GM04504 (cell line): ENCODE results near the gene ZNF573.
A peak's percentile ranks its signal among the peaks of the same experiment; 100 is the strongest.
"Not testable (repeated sequence)": the region's sequence is repeated elsewhere in the genome, so short reads cannot be mapped to it uniquely, and the experiment has no call there.

Experiments
- DNase-seq: peaks from one replicate; pipeline ENCODE4 v3.0.0-alpha.2; 2012; ENCODE audit warnings: low read depth

The ZNF573 gene

DNA sequence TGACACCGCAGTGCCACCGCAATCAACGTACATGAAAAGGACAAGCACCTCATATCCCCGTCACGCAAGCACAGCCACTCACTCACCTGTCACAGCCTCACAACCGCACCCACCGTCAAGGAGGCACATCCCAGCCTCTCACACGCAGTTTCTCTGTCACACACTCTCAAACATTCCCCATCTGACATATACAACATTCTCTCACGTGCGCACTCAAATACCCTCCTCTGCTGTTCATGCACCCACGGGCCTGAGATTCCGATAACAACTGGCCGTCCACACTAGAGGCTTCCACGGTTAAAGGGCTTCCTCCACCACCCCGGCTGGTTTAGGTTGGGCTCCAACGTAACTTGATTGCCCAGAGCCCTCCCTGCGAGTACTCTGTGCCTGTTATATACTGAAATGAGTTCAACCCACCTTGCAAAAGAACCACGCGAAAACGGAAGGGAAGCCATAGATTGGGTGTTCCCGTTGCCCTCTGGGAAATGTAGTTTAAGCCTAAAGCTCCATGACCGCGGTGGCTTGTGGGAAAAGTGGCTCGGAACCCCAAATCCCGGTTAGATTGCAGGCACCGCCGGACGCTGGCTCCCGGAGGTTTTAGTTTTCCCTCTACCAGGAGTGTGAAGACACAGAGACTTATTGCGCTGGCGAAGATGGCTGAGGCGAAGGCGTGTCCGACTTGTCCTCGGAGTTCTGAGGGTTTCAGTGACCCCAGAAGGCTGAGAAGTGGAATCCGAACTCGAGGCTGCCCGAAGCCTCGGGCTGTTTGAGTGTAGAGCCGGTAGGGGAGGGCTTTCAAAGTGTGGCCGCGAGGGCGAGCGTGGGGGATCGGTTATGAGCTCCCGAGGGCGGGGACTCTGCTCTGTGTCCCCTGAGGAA lies at the start of gene ZNF573:
Gene ZNF573 (minus strand): TSS at position 460 of the 879 bp plus-strand sequence. CDS start 5,857 bp downstream, outside the sequence.
- peak; percentile 75 for DNase-seq

DNA sequence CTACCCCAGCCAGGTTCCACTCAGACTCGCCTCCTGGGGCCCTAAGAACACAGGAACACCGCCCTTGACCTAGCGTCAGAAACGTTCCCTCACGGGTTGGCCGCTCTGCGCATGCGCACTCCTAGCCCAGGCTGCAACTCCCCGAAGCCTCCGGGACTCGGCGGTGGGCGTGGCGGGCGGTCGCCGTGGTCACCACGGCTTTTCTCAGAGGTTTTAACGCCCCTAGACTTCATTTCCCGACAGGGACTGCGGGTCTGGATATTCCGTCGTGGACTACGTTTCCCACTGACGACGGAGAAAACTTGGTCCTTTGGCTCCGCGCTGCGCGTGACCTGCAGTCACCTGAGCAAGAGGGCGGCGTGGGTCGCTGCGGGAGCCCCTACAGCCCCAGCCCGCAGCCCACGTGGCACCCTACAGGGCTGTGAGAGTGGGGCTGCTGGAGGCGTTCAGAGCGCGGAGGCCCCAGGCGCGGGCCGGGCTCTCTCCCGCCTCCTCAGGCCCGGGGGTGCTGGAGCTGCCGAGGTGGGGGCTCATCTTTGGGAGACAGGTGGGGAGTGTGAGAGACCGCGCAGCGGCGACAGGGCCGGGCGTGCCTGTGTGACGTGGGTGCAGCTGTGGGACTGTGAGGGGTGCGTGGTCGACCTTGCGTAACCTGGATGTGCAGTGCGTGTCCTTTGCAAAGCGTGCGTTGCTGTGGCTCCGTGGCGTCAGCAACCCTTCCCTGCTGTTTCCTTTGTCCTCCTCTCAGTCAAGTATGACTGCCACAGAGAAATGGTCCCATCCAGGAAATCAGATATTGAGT lies 38.0 kb upstream of the ZNF573 start:
- DNase-seq = peak; percentile 14

DNA sequence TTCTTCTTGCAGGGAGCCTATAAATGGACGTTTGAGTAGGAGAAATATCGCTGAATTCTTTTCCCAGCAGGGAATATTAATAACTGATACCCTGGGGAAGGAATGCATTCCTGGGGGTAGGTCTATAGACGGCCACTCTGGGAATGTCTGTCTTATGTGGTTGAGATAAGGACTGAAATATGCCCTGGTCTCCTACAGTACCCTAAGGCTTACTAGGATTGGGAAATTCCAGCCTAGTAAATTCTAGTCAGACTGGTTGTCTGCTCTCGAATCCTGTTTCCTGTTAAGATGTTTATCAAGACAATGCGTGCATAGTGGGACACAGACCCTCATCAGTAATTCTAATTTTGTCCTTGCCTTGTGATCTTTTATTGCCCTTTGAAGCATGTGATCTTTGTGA lies 36.2 kb upstream of the ZNF573 start:
- DNase-seq = not testable (repeated sequence)

DNA sequence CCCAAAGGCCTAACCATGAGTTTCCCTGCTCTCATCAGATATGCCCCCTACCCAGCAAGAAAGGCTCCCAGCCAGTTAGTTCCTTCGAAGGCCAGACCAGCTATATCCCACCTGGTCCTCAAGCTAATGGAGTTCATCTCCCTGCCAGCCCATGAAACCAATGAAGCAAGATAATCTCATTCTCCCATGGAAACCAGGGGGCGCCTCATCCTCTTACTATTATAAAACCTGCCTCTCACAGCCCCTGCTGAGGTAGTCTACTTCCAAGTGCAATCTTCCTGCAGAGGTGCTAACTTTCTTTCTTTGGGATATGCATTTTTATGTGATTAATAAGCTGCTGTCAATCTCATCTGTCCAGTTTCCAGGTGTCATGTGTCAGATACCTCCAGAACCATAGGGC lies 34.0 kb upstream of the ZNF573 start:
- DNase-seq = no peak

DNA sequence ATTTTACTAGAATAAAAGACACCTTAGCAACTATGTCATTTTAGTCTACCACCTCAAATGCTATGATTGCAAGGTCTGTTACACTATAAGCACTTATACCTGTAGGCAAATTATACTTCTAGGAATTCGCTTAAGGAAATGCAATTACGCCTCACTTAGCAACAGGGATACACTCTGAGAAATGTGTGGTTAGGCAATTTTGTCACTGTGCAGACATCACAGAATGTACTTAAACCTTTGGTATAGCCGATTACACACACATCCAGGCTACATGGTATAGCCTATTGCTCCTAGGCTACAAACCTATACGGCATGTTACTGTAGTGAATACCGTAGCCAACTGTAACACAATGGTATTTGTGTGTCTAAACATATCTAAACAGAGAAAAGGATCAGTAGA lies 30.0 kb upstream of the ZNF573 start:
- DNase-seq = no peak

DNA sequence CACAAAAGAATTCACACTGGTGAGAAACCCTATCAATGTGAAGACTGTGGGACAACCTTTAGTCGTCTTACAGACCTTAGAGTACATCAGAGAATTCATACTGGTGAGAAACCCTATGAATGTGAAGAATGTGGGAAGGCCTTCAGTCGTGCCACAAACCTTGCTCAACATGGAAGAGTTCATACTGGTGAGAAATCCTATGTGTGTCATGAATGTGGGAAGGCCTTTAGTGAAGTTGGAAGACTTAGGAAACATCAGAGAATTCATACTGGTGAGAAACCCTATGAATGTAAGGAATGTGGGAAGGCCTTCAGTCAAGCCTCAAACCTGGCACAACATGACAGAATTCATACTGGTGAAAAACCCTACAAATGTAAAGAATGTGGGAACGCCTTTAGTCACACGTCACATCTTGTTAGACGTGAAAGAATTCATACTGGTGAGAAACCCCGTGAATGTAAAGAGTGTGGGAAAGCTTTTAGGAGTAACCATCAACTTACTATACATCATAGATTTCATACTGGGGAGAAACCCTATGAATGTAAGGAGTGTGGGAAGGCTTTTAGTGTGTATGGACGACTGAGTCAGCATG lies 24.0 kb upstream of the ZNF573 start:
- no peak for DNase-seq

DNA sequence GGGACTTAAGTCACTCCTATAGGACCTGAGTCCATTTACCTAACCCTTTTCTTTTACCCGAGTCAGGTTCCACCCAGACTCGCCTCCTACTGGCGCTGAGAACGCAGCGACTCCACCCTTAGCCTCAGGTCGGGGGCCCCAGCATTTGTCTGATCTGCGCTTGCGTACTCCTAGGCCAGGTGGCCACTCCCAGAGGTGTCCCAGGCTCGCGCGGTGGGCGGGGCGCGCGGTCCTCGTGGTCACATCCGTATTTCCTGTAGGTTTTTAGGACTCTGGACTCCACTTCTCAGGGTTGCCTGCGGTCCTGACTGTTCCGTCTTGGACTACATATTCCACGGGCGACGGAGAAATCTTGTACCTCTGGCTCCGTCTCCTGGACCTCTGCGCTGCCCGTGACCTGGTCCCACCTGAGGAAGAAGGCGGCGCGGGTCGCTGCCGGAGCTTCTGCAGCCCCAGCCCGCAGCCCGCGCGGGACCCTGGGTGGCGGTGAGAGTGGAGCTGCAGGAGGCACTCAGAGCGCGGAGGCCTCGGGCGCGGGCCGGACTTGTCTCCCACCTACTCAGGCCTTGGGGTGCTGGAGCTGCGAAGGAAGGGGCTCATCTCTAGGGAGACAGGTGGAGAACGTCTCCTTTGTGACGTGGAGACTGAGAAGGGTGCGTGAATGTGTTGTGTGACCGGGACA lies 11.0 kb upstream of the ZNF573 start:
- no peak for DNase-seq

DNA sequence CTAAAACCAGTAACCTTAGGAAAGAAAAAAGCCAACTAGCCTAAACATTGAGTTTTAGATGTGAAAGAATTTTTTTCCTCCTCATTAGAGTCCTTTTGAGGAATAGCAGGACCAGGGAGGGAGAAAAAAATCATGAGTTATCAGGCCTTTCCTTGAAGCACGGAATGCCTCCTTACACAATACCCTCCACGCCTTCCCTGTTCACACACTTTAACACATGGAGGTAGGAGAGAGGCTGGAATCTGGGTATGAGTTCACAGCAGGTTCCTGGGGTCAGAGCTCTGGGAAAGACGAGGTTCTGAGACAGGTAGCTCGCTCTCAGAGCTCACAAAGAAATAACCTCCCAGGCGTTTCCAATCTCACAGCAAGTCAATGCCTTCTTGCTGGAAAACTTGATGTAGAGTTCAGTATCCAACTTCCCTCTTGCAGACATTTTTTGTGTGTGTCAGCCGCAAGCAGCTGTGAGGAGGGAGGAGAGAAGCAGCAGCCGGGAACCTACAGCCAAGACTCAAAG lies 716 bp downstream of the ZNF573 start:
- no peak for DNase-seq

DNA sequence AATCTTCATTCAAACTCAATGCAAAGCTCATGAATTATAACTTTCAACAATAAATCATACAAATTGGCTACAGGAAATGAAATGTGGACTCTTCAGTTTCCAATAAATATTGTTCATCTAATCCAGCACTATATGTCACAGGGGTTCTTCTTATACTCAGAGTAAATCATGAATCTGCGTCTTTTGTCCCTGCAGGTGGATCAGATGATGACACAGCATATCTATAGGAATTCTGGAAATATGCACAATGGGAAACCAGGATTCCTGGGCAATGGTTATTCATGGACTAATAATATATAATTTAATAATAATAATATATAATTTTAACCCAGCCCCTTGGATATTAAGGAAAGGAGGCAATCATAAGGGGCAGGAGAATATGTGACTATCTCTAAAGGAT lies 8.4 kb downstream of the ZNF573 start:
- no peak for DNase-seq

DNA sequence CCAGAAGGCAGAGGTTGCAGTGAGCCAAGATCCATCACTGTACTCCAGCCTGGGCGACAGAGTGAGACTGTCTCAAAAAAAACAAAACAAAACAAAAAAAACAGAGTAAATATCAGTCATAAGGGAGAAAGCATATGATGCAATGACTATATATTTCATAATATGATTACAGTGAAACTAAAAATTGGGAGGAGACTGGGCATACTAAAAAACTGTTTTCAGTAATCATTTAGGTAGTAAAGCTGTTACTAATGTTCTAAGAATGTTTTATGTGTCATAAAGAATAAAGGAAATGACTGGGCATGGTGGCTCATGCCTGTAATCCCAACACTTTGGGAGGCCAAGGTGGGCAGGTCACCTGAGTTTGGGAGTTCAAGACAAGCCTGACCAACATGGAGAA lies 15.9 kb downstream of the ZNF573 start:
- DNase-seq = no peak

DNA sequence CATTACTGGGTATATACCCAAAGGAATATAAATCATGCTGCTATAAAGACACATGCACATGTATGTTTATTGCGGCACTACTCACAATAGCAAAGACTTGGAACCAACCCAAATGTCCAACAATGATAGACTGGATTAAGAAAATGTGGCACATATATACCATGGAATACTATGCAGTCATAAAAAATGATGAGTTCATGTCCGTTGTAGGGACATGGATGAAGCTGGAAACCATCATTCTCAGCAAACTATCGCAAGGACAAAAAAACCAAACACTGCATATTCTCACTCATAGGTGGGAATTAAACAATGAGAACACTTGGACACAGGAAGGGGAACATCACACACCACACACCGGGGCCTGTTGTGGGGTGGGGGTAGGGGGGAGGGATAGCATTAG lies 21.7 kb downstream of the ZNF573 start:
- not testable (repeated sequence) for DNase-seq

DNA sequence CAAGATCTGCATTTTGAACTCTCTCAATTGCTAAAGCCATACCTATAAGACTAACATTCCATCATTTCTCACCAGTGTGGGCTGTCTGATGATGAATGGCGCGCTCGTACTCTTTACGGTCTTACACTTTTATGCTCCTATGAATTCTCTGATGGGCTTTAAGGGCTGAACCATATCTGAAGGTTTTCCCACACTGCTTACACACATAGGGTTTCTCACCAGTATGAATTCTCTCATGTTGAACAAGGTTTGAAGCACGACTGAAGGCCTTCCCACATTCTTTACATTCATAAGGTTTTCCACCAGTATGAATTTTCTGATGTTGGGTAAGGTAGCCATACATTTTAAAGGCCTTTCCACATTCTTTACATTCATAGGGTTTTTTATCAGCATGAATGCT lies 41.0 kb downstream of the ZNF573 start:
- DNase-seq = no peak

DNA sequence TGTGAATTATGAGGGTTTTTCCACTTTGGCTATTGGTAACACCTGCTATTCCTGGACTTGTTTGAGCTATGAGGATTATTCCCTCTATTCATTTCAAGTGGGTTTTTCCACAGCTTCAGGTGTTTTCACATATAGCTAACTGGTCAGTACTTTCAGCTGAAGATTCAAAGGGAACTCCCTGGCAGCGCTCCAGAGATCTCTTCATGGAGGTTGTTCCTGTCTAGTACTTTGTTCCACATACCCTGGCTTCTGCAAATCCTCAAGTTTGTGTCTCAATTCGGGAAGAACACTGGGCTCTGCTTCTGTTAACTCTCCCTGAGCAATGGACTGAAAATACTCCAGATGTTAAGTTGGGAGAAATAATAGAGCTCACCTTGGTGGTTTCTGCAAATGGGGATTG lies 54.2 kb downstream of the ZNF573 start:
- no peak for DNase-seq

DNA sequence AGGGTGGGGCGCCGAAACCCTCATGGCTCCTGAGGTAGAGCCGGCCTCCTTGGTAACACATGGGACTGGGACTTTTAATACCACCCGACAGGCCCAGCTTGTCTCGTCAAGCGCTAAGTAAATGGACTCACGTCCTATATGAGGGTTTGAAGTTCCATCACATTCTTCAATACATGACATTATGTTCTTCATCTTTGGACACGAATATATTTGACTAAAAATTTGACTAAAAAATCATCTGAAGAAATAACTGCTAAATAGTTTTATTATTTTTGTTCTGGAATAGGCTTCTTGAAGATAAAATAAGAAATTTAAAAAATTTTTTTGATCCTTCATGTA lies 59.5 kb downstream of the ZNF573 start:
- no peak for DNase-seq

DNA sequence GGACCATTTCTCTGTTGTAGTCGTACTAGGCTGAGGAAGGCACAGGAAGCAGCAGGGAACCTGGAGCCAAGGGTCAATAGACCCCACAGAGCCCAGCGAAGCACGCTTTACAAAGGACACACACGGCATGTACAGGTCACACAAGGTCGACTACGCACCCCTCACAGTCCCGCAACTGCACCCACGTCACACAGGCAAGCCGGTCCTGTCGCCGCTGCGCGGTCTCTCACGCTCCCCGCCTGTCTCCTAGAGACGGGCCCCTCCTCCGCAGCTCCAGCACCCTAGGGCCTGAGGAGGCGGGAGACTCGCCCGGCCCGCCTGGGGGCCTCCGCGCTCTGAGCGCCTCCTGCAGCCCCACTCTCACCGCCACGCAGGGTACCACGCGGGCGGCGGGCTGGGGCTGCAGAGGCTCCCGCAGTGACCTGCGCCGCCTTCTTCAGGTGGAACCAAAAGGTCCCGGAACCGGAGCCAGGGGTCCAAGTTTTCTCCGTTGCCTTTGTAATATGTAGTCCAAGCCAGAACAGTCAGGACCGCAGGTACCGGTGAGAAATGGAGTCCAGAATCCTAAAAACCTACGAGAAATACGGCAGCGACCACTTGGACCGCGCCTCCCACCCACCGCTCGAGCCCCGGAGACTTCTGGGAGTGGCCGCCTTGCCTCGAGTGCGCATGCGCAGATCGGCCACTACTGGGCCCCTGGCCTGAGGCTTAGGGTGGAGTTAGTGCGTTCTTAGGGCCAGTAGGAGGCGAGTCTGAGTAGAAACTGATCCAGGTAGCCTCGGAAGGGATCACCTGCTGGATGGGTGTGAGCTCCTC lies 60.1 kb downstream of the ZNF573 start, which contains the start of gene ZNF607:
Gene ZNF607 (minus strand): TSS at position 651 of the 816 bp plus-strand sequence. CDS start 8,143 bp downstream, outside the sequence.
- DNase-seq = peak; percentile 70

DNA sequence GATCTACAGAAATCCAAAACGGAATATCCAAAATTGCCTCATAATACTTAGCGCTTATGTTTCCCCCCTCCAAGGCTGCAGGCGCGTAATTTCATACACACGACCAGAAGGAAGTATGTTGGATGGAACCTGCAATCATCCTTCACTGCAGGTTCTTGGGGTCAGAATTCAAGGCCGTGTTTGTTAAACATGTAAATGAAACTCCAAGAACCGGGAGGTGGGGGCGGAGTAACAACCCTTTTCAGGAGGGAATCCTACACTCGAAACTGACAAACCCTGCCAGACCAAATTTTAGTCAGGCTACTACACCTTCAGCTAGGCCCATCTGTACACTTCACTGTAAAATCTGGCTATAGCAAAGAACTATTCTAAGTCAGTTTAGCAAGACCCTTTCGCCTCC lies 61.1 kb downstream of the ZNF573 start:
- DNase-seq = no peak

DNA sequence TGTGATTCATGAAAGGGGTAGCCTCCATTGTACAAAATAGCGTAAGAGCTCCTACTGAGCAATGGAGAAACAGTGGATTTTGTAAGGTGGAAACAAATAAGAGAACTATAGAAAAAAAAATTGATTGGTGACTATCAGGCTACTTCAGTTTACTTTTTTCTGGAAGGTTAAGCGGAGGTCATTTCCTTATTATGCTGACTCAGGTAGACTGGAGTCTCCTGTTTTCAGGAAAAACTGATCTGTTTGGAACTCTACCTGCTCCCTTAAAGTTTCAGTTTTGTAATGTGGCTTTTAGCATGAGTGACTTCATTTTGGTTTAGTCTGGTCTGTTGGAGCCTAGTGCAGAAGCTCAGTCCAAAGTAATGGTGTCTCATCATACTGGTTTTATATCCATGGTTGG lies 63.2 kb downstream of the ZNF573 start:
- DNase-seq = no peak

DNA sequence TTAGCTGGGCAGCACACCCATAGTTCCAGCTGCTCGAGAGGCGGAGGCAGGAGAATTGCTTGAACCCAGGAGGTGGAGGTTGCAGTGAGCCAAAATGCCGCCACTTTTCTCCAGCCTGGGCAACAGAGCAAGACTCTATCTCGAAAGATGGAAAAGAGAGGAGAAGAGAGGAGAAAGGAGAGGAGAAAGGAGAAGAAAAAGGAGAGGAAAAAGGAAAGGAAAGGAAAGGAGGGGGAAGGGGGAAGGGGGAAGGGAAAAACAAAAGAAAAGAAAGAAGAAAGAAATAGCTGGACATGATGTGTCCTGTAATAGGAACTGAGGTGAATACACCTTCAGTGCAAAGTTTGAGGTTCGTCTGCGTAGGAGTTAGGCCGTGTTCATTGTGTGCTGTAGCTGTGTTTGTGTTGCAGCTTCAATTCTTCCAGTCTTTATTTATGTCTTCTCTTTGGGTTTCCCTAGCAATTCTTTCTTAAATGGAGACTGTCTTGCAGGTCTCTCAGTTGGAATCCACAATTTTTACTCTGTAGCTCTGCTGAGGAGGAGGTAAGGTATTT lies 73.3 kb downstream of the ZNF573 start:
- no peak for DNase-seq

DNA sequence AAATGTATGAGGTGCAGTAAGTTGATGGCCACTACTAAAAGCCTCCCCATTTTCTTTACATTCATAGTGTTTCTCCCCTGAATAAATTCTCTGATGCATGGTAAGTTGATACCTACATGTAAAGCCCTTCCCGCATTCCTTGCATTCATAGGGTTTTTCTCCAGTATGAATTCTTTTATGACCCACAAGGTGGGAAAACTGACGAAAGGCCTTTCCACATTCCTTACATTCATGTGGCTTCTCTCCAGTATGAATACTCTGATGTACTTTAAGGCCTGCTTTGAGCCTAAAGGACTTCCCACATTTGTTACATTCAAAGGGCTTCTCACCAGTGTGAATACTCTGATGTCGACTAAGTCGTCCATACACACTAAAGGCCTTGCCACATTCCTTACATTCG lies 80.3 kb downstream of the ZNF573 start:
- no peak for DNase-seq

DNA sequence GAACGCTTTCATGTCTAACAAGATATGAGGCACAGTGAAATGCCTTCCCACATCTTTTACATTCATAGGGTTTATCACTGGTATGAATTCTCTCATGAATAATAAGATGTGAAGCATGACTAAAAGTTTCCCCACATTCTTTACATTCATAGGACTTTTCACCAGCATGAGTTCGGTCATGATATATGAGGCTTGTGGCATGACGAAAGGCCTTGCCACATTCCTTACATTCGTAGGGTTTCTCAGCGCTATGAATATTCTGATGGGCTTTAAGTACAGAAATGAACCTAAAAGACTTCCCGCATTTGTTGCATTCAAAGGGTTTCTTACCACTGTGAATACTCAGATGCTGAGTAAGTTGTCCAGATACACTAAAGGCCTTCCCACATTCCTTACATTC lies 81.2 kb downstream of the ZNF573 start:
- no peak for DNase-seq
